HG03521 (cell line): ENCODE data around the gene KLF6.
"Not testable (repeated sequence)": the region's sequence is repeated elsewhere in the genome, so short reads cannot be mapped to it uniquely, and the experiment has no call there.

Source experiments
- ATAC-seq: cut with Tn5 transposase; IDR thresholded peaks from one replicate; pipeline ENCODE4 v1.9.1; 2021; ENCODE audit warnings: mild to moderate bottlenecking, moderate library complexity; ENCODE audit not compliant: unreplicated experiment

KLF6 gene

GRCh38 chr10:3735175-3735574 lies 49.8 kb downstream of the KLF6 start:
- no peak for ATAC-seq

GRCh38 chr10:3734111-3734510 lies 50.9 kb downstream of the KLF6 start:
- ATAC-seq: no peak

- ATAC-seq: not testable (repeated sequence)
Measured at GRCh38 chr10:3732183-3732582, 52.8 kb downstream of the KLF6 start.

- ATAC-seq: no peak
Measured at GRCh38 chr10:3729397-3729976, 55.5 kb downstream of the KLF6 start.

- no peak for ATAC-seq
Measured at GRCh38 chr10:3728563-3728962, 56.4 kb downstream of the KLF6 start.

- ATAC-seq: no peak
Measured at GRCh38 chr10:3727268-3727667, 57.7 kb downstream of the KLF6 start.
